ENCODE results near the gene TLE4. TPM values are rescaled to one million over a fixed set of nuclear protein-coding genes. Genes with fewer than 3 reads are reported as not detected.
A peak's percentile ranks its signal among the peaks of the same experiment; 100 is the strongest.

TLE4 gene
- total RNA-seq, 1 experiment from 2014 or later, result 8.1 TPM

GRCh38 chr9:79581794-79582193 is 10.0 kb downstream of the TLE4 start:
- Mint-ChIP-seq H3K4me1 (ENCODE audit: low read depth, unreplicated experiment) (peaks cover 5% of the 10 kb centered on the region), H3K27ac (ENCODE audit: unreplicated experiment) (no peak overlapping the region), H3K4me3 (ENCODE audit: unreplicated experiment) (no peak overlapping the region), H3K9me3 (ENCODE audit: unreplicated experiment) (no peaks in the 10 kb centered on the region), H3K27me3 (ENCODE audit: insufficient read depth, unreplicated experiment) (no peaks in the 10 kb centered on the region), H3K36me3 (ENCODE audit: insufficient read depth, unreplicated experiment) (no peaks in the 10 kb centered on the region)
- H3K27me3 ChIP-seq (replicated peaks; ENCODE audit: control insufficient read depth, insufficient read depth, low read length), result no peaks in the 10 kb centered on the region
- no peak overlapping the region for H3K4me3 ChIP-seq (ENCODE audit: low read depth, low read length)
- H3K36me3 ChIP-seq (ENCODE audit: control insufficient read depth, insufficient read depth, low read length), result no peaks in the 10 kb centered on the region
- H3K4me1 ChIP-seq, result no peaks in the 10 kb centered on the region
- POLR2A ChIA-PET, result no interaction called here
- no TSS peak for BruUV-seq (replicated peaks)
- peak in 1 of 2 experiments; percentile 18 for DNase-seq
- CTCF ChIA-PET, result no interaction called here
- intact Hi-C loops (cut with micrococcal nuclease; ENCODE audit: unreplicated experiment), result no loop called here
- no peaks in the 10 kb centered on the region for H3K9me3 ChIP-seq
- TF ChIP-seq CTCF (IDR thresholded peaks at IDR 0.05; ENCODE audit: insufficient read depth in 1 of 2, low read depth in 1 of 2, low read length in 1 of 2, severe bottlenecking in 1 of 2, unreplicated experiment in 1 of 2), result no peak

GRCh38 chr9:79583952-79584654 is 12.3 kb downstream of the TLE4 start:
- no peak for TF ChIP-seq CTCF (IDR thresholded peaks at IDR 0.05; ENCODE audit: insufficient read depth in 1 of 2, low read depth in 1 of 2, low read length in 1 of 2, severe bottlenecking in 1 of 2, unreplicated experiment in 1 of 2)
- no TSS peak for BruUV-seq (replicated peaks)
- no peak overlapping the region for H3K27ac Mint-ChIP-seq (ENCODE audit: unreplicated experiment)
- no peaks in the 10 kb centered on the region for H3K9me3 Mint-ChIP-seq (ENCODE audit: unreplicated experiment)
- peak; percentile 10 to 42 for DNase-seq
- no peaks in the 10 kb centered on the region for H3K36me3 Mint-ChIP-seq (ENCODE audit: insufficient read depth, unreplicated experiment)
- Histone ChIP-seq H3K9me3 (no peaks in the 10 kb centered on the region), H3K27me3 (replicated peaks; ENCODE audit: control insufficient read depth, insufficient read depth, low read length) (no peaks in the 10 kb centered on the region), H3K4me3 (ENCODE audit: low read depth, low read length) (no peak overlapping the region), H3K4me1 (no peaks in the 10 kb centered on the region), H3K36me3 (ENCODE audit: control insufficient read depth, insufficient read depth, low read length) (no peaks in the 10 kb centered on the region)
- ChIA-PET CTCF (no interaction called here), POLR2A (interaction anchor here (0.6 kb wide), 1 partner anchor 13 kb away, joined by 4 read pairs; the partner anchor contains the start of gene TLE4)
- no peaks in the 10 kb centered on the region for H3K27me3 Mint-ChIP-seq (ENCODE audit: insufficient read depth, unreplicated experiment)
- no peaks in the 10 kb centered on the region for H3K4me1 Mint-ChIP-seq (ENCODE audit: low read depth, unreplicated experiment)
- intact Hi-C loops (cut with micrococcal nuclease; ENCODE audit: unreplicated experiment), result no loop called here
- H3K4me3 Mint-ChIP-seq (ENCODE audit: unreplicated experiment), result no peak overlapping the region

- no peaks in the 10 kb centered on the region for H3K9me3 Mint-ChIP-seq (ENCODE audit: unreplicated experiment)
- ChIA-PET CTCF (no interaction called here), POLR2A (no interaction called here)
- BruUV-seq (replicated peaks), result no TSS peak
- H3K9me3 ChIP-seq, result no peaks in the 10 kb centered on the region
- no peak for DNase-seq
- H3K27ac Mint-ChIP-seq (ENCODE audit: unreplicated experiment), result no peak overlapping the region
- no peaks in the 10 kb centered on the region for H3K4me1 ChIP-seq
- H3K27me3 ChIP-seq (replicated peaks; ENCODE audit: control insufficient read depth, insufficient read depth, low read length), result no peaks in the 10 kb centered on the region
- no peaks in the 10 kb centered on the region for H3K27me3 Mint-ChIP-seq (ENCODE audit: insufficient read depth, unreplicated experiment)
- no peak for TF ChIP-seq CTCF (IDR thresholded peaks at IDR 0.05; ENCODE audit: insufficient read depth in 1 of 2, low read depth in 1 of 2, low read length in 1 of 2, severe bottlenecking in 1 of 2, unreplicated experiment in 1 of 2)
- intact Hi-C loops (cut with micrococcal nuclease; ENCODE audit: unreplicated experiment), result no loop called here
- no peak overlapping the region for H3K4me3 ChIP-seq (ENCODE audit: low read depth, low read length)
- H3K36me3 Mint-ChIP-seq (ENCODE audit: insufficient read depth, unreplicated experiment), result no peaks in the 10 kb centered on the region
- no peaks in the 10 kb centered on the region for H3K4me1 Mint-ChIP-seq (ENCODE audit: low read depth, unreplicated experiment)
- no peaks in the 10 kb centered on the region for H3K36me3 ChIP-seq (ENCODE audit: control insufficient read depth, insufficient read depth, low read length)
- H3K4me3 Mint-ChIP-seq (ENCODE audit: unreplicated experiment), result no peak overlapping the region
These were observed 12.9 kb downstream of the TLE4 start for GRCh38 chr9:79584655-79584982.
